ENCODE results near the gene C2CD5.

GRCh38 chr12:22410486-22410885 is 133.9 kb downstream of the C2CD5 start:
- TF ChIP-seq REST (IDR thresholded peaks at IDR 0.05; ENCODE audit: low read depth) (no peak), CREB1 (IDR thresholded peaks at IDR 0.05; ENCODE audit: low read depth) (no peak), EP300 (IDR thresholded peaks at IDR 0.05; ENCODE audit: borderline replicate concordance) (peak; percentile 70), CEBPB (IDR thresholded peaks at IDR 0.05) (peak; percentile 80), ZBTB7A (IDR thresholded peaks at IDR 0.05; ENCODE audit: low read depth) (no peak), MAX (IDR thresholded peaks at IDR 0.05) (0 out of 2 replicates have a peak, but pooled peaks have one; percentile 25), TEAD4 (IDR thresholded peaks at IDR 0.05) (peak; percentile 84), RAD21 (IDR thresholded peaks at IDR 0.05; ENCODE audit: low read depth) (peak; percentile 16; the same call in 1 of the 2 replicates), TAF1 (IDR thresholded peaks at IDR 0.05; ENCODE audit: low read depth) (no peak), EGR1 (IDR thresholded peaks at IDR 0.05) (no peak), USF1 (IDR thresholded peaks at IDR 0.05) (no peak), NFIC (IDR thresholded peaks at IDR 0.05) (peak; percentile 91), YY1 (IDR thresholded peaks at IDR 0.05; ENCODE audit: low read depth) (0 out of 2 replicates have a peak, but pooled peaks have one; percentile 36)

Data from Ishikawa (cell line).